K562 (cell line): ENCODE measurements around the gene MRPL11. TPM values are rescaled to one million over a fixed set of nuclear protein-coding genes. Genes with fewer than 3 reads are reported as not detected.

Experiments used
- ATAC-seq: fragments of 200-7000 bp; cut with Tn5 transposase; 3 replicates; pipeline ENCODE4 v1.9.1; 2020; ENCODE audit warnings: moderate library complexity
- BruUV-seq: library from RNA; stranded (reverse); fragments of 400-500 nt; replicated peaks from 2 replicates; lab custom pipeline; 2021; lab: Mats Ljungman, UMichigan
- CTCF ChIA-PET: fragments of 300-600 bp; formaldehyde crosslinking; extraction: SDS; loops from one replicate; lab custom pipeline; 2021; ENCODE audit warnings: low intra/inter-chr PET ratio; lab: Yijun Ruan, JAX
- POLR2A ChIA-PET: fragments of 300-600, 350-650 bp; sonication (Branson Sonifier 250); formaldehyde crosslinking; extraction: SDS; loops from one replicate; lab custom pipeline; 2021; ENCODE audit warnings: antibody characterized with exemption, inconsistent platforms; lab: Yijun Ruan, JAX
- DNase-seq, 4 experiments: peaks; one replicate each; pipeline versions ENCODE4 v3.0.0 to v3.0.0-alpha.2; 2011 to 2018; ENCODE audit warnings: low spot score in 3 of 4, mixed read lengths in 3 of 4; ENCODE audit errors: extremely low read depth in 1 of 4
- FAIRE-seq: peaks from 2 replicates; lab custom pipeline; 2011; peaks lifted over from hg19 to GRCh38; lab: Jason Lieb, UNC
- H2AFZ ChIP-seq: 2 replicates; pipeline ENCODE4 v1.6.0; 2011; ENCODE audit warnings: low read depth, low read length, control low read depth, inconsistent platforms
- H3K27ac ChIP-seq: fragments of 200-600 bp; 3 replicates; pipeline ENCODE4 v1.8.0; 2011; ENCODE audit warnings: low read depth, mild to moderate bottlenecking, control low read depth, inconsistent platforms, low read length, moderate library complexity, mixed read lengths; ENCODE audit errors: extremely low read depth
- H3K27me3 ChIP-seq, 2 experiments: fragments of 300-600 bp in 1 of 2; 2 replicates in 1 of 2; 3 replicates in 1 of 2; pipeline versions ENCODE4 v1.6.0 to v1.8.0; 2011; ENCODE audit warnings: inconsistent platforms in 2 of 2, low read length in 2 of 2, mild to moderate bottlenecking in 1 of 2, mixed read lengths in 1 of 2, moderate library complexity in 1 of 2; ENCODE audit not compliant: control insufficient read depth in 2 of 2, insufficient read depth in 2 of 2
- H3K36me3 ChIP-seq: fragments of 300-600 bp; 3 replicates; pipeline ENCODE4 v1.8.0; 2011; ENCODE audit warnings: mild to moderate bottlenecking, low read length, inconsistent platforms; ENCODE audit not compliant: control insufficient read depth, insufficient read depth
- H3K4me1 ChIP-seq, 2 experiments: fragments of 200-600 bp in 1 of 2; replicated peaks in 1 of 2; 2 replicates in 1 of 2; 3 replicates in 1 of 2; pipeline versions ENCODE4 v1.5.1 to v1.8.0; 2011; ENCODE audit warnings: inconsistent platforms in 2 of 2, low read length in 2 of 2, mild to moderate bottlenecking in 1 of 2, mixed read lengths in 1 of 2, moderate library complexity in 1 of 2; ENCODE audit not compliant: control insufficient read depth in 2 of 2, insufficient read depth in 2 of 2
- H3K4me2 ChIP-seq: 2 replicates; pipeline ENCODE4 v1.6.1; 2011; ENCODE audit warnings: low read length, control low read depth, inconsistent platforms, mixed read lengths; ENCODE audit not compliant: insufficient read depth
- H3K4me3 ChIP-seq: fragments of 200-600 bp; sonication (generic), shearing (Covaris generic); 2 replicates; pipeline ENCODE4 v1.5.1; 2016; ENCODE audit warnings: control low read depth, inconsistent platforms
- H3K79me2 ChIP-seq: fragments of 200-600 bp; 3 replicates; pipeline ENCODE4 v1.8.0; 2011; ENCODE audit warnings: low read length, inconsistent platforms; ENCODE audit not compliant: control insufficient read depth, insufficient read depth
- H3K9ac ChIP-seq, 2 experiments: 2 replicates each; pipeline versions ENCODE4 v1.6.0 to v1.6.1; 2011; ENCODE audit warnings: low read depth in 2 of 2, low read length in 2 of 2, control low read depth in 1 of 2, inconsistent platforms in 1 of 2, mild to moderate bottlenecking in 1 of 2, mixed read lengths in 1 of 2; ENCODE audit not compliant: insufficient read depth in 1 of 2
- H3K9me1 ChIP-seq: one replicate; pipeline ENCODE4 v1.6.0; 2011; ENCODE audit warnings: inconsistent platforms, mild to moderate bottlenecking, low read length, moderate library complexity; ENCODE audit not compliant: control insufficient read depth, insufficient read depth
- H3K9me3 ChIP-seq: replicated peaks from 2 replicates; pipeline ENCODE4 v1.5.1; 2011; ENCODE audit warnings: low read depth, low read length, inconsistent platforms; ENCODE audit not compliant: control insufficient read depth, insufficient read depth
- H4K20me1 ChIP-seq: replicated peaks from 2 replicates; pipeline ENCODE4 v1.6.1; 2011; ENCODE audit warnings: low read length, inconsistent platforms, mixed read lengths; ENCODE audit not compliant: control insufficient read depth, insufficient read depth
- BRCA1 ChIP-seq, 2 experiments: fragments of 450-650 bp in 1 of 2; sonication (generic) in 1 of 2; formaldehyde crosslinking in 1 of 2; IDR thresholded peaks; 2 replicates each; pipeline versions ENCODE4 v1.5.0 to v1.6.1; 2017 to 2020; ENCODE audit warnings: mild to moderate bottlenecking in 1 of 2, missing genetic modification reagents in 1 of 2
- CAMTA2 ChIP-seq: fragments of 250-450 bp; sonication (Bioruptor Pico); conservative IDR thresholded peaks from 2 replicates; pipeline ENCODE4 v1.5.1; 2022
- CUX1 ChIP-seq: fragments of 200-800 bp; sonication (Bioruptor generic); IDR thresholded peaks from 2 replicates; pipeline ENCODE4 v1.6.1; 2016; ENCODE audit warnings: missing genetic modification characterization, missing compliant biosample characterization
- E4F1 ChIP-seq: fragments of 250-450 bp; sonication (Bioruptor Pico); IDR thresholded peaks from 2 replicates; pipeline ENCODE4 v1.5.0; 2021; ENCODE audit warnings: mild to moderate bottlenecking, borderline replicate concordance
- HMGXB4 ChIP-seq: sonication (generic); formaldehyde crosslinking; IDR thresholded peaks from 2 replicates; pipeline ENCODE4 v1.8.1; 2023; ENCODE audit warnings: mild to moderate bottlenecking, missing genetic modification reagents
- HNRNPK ChIP-seq: fragments of 200-400 bp; formaldehyde crosslinking; IDR thresholded peaks from one replicate; pipeline ENCODE4 v1.6.1; 2018; ENCODE audit warnings: mild to moderate bottlenecking, low read depth, low read length; ENCODE audit not compliant: poor library complexity, severe bottlenecking
- KLF10 ChIP-seq: fragments of 250-450 bp; sonication (Bioruptor Pico); IDR thresholded peaks from 2 replicates; pipeline ENCODE4 v1.6.1; 2021; ENCODE audit warnings: matching md5 sums
- LARP7 ChIP-seq: fragments of 450-650 bp; IDR thresholded peaks from 2 replicates; pipeline ENCODE4 v1.6.1; 2016
- PCBP1 ChIP-seq: fragments of 200-400 bp; formaldehyde crosslinking; IDR thresholded peaks from 2 replicates; pipeline ENCODE4 v1.6.1; 2018; ENCODE audit warnings: mild to moderate bottlenecking, low read depth, low read length; ENCODE audit not compliant: poor library complexity, severe bottlenecking
- PCBP2 ChIP-seq: fragments of 200-400 bp; formaldehyde crosslinking; IDR thresholded peaks from 2 replicates; pipeline ENCODE4 v1.6.1; 2018; ENCODE audit warnings: low read length, low read depth, mild to moderate bottlenecking, moderate library complexity; ENCODE audit not compliant: poor library complexity, severe bottlenecking
- RFX1 ChIP-seq: fragments of 450-650 bp; IDR thresholded peaks from 2 replicates; pipeline ENCODE4 v1.6.1; 2016; ENCODE audit warnings: mild to moderate bottlenecking, moderate library complexity
- ZNF589 ChIP-seq: fragments of 200-800 bp; sonication (Bioruptor generic); IDR thresholded peaks from 2 replicates; pipeline ENCODE4 v1.6.1; 2016; ENCODE audit warnings: low read depth, missing genetic modification characterization, missing compliant biosample characterization
- in situ Hi-C: fragments of 300-500 bp; cut with MboI; formaldehyde crosslinking; loops from 4 replicates; pipeline ENCODE4 v1.15.0; 2018; ENCODE audit warnings: inconsistent platforms, mixed read lengths
- intact Hi-C: fragments of 100-400 bp; cut with micrococcal nuclease; formaldehyde crosslinking; loops from 2 replicates; pipeline ENCODE4 v1.14.2; 2022
- polyA plus RNA-seq, 8 experiments: library from polyadenylated mRNA; depleted of rRNA in 4 of 8; stranded (reverse) in 5 of 8; unstranded in 3 of 8; fragments of >200 nt; fragmentation: Nextera tagmentation in 2 of 8; fragmentation: Illumina TruSeq in 1 of 8; extraction: Ambion mirVana in 2 of 8; extraction: Trizol in 1 of 8; gene quantifications; 2 replicates each; pipeline versions ENCODE4 v1.2.1 to v1.2.3, GENCODE V29; 2011 to 2014; ENCODE audit warnings: inconsistent platforms in 1 of 8, missing spikeins in 1 of 8
- total RNA-seq, 7 experiments: library from RNA; depleted of rRNA in 6 of 7; stranded (reverse); fragments of >200 nt in 6 of 7; fragmentation: Illumina TruSeq in 2 of 7; extraction: Trizol in 2 of 7; gene quantifications; 2 replicates each; pipeline versions ENCODE4 v1.2.1 to v1.2.3, GENCODE V29; 2011 to 2021; ENCODE audit warnings: low replicate concordance in 1 of 7

MRPL11 gene
- total and polyA plus RNA-seq, 9 of the 15 experiments (the other 6 are each of a cell fraction or from before 2014, with no cell fraction given): 33.0 to 173 (median 91.9) TPM

GRCh38 chr11:66462911-66463310, 24.3 kb upstream of the MRPL11 start (continued):
- TF ChIP-seq HMGXB4 (no peak), KLF10 (CRISPR knock-in tag) (no peak)

GRCh38 chr11:66462010-66462409, 23.4 kb upstream of the MRPL11 start:
- Histone ChIP-seq H3K9ac (no peak overlapping the region), H3K36me3 (no peaks in the 10 kb centered on the region), H3K4me2 (no peak overlapping the region), H4K20me1 (no peaks in the 10 kb centered on the region; the same call in 1 of the 2 replicates), H3K27me3 (no peaks in the 10 kb centered on the region), H2AFZ (no peak overlapping the region), H3K9me1 (no peaks in the 10 kb centered on the region), H3K79me2 (no peaks in the 10 kb centered on the region), H3K4me1 (peaks cover 4 to 9% of the 10 kb centered on the region in 2 experiments; a peak in 3 of 5 replicates), H3K9me3 (peaks cover 4% of the 10 kb centered on the region; the same call in 1 of the 2 replicates), H3K4me3 (no peak overlapping the region), H3K27ac (no peak overlapping the region)
- intact Hi-C loops: no loop called here
- ChIA-PET CTCF (no interaction called here), POLR2A (interaction anchor here (0.6 kb wide), 1 partner anchor 10 kb away, joined by 3 read pairs; no protein-coding TSS in a partner anchor)
- no peak for DNase-seq
- no peak for FAIRE-seq
- in situ Hi-C loops: no loop called here
- BruUV-seq: no TSS peak
- no peak for ATAC-seq
- TF ChIP-seq E4F1 (CRISPR knock-in tag) (no peak), CAMTA2 (CRISPR knock-in tag) (no peak), HNRNPK (peak; percentile 81), RFX1 (no peak), BRCA1 (IDR thresholded peaks at IDR 0.05) (no peak), BRCA1 (CRISPR knock-in tag; IDR thresholded peaks at IDR 0.05) (no peak), ZNF589 (CRISPR knock-in tag) (no peak), CUX1 (CRISPR knock-in tag) (no peak), PCBP2 (peak; percentile 82), PCBP1 (peak; percentile 89), LARP7 (no peak)
